WTC11 (cell line): ENCODE results near the gene KBTBD8.

Experiments
- KAT7 ChIP-seq: sonication (generic); formaldehyde crosslinking; IDR thresholded peaks from 2 replicates; pipeline ENCODE4 v1.8.1; 2023; ENCODE audit warnings: missing genetic modification reagents, mild to moderate bottlenecking, borderline replicate concordance
- OVOL2 ChIP-seq: fragments of 250-450 bp; sonication (Bioruptor Pico); IDR thresholded peaks from 2 replicates; pipeline ENCODE4 v1.9.0; 2021; ENCODE audit warnings: mild to moderate bottlenecking, borderline replicate concordance
- ZNF121 ChIP-seq: sonication (generic); formaldehyde crosslinking; IDR thresholded peaks from 2 replicates; pipeline ENCODE4 v1.8.0; 2023; ENCODE audit warnings: missing genetic modification reagents
- ZNF263 ChIP-seq: sonication (generic); formaldehyde crosslinking; IDR thresholded peaks from 2 replicates; pipeline ENCODE4 v1.8.1; 2022; ENCODE audit warnings: low read depth, mild to moderate bottlenecking, moderate library complexity, missing genetic modification reagents
- ZNF416 ChIP-seq: fragments of 250-450 bp; sonication (Bioruptor Pico); IDR thresholded peaks from 2 replicates; pipeline ENCODE4 v1.9.0; 2021; ENCODE audit warnings: mild to moderate bottlenecking, inconsistent platforms
- TF ChIP-seq, protein P1 (sequence below): sonication (generic); formaldehyde crosslinking; IDR thresholded peaks from 2 replicates; pipeline ENCODE4 v1.8.1; 2023; ENCODE audit warnings: mild to moderate bottlenecking, moderate library complexity, missing genetic modification reagents

DNA sequence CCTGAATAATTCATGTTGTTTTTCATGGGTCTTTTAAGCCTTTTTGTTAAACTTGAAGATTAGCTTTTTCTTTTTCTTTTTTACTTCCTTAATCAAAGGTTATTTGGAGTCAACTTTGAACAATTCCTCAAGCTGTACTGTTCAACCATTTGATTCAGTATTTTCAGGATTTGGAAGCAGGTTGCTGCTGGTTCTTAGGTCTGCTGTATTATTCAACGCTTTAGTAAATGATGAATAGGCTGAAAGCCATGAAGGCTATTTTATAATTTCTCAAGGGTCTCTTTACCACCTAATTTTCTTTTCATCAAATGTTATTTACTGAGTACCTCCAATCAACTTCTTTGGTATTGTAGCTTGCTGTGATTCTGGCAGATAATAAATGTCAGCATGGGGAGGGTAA is 45.8 kb upstream of the KBTBD8 start:
- TF ChIP-seq ZNF121 (CRISPR knock-in tag) (no peak), KAT7 (CRISPR knock-in tag) (no peak), ZNF416 (CRISPR knock-in tag) (no peak), OVOL2 (CRISPR knock-in tag) (no peak), ZNF263 (no peak)
- TF ChIP-seq, protein P1, sequence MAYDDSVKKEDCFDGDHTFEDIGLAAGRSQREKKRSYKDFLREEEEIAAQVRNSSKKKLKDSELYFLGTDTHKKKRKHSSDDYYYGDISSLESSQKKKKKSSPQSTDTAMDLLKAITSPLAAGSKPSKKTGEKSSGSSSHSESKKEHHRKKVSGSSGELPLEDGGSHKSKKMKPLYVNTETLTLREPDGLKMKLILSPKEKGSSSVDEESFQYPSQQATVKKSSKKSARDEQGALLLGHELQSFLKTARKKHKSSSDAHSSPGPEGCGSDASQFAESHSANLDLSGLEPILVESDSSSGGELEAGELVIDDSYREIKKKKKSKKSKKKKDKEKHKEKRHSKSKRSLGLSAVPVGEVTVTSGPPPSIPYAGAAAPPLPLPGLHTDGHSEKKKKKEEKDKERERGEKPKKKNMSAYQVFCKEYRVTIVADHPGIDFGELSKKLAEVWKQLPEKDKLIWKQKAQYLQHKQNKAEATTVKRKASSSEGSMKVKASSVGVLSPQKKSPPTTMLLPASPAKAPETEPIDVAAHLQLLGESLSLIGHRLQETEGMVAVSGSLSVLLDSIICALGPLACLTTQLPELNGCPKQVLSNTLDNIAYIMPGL (CRISPR knock-in tag) = no peak
